Activated CD4-positive, alpha-beta memory T cell treated with anti-CD3 and anti-CD28 coated beads for 36 hours (primary cell): ENCODE results near the gene ARHGEF37. TPM values are rescaled to one million over a fixed set of nuclear protein-coding genes. Genes with fewer than 3 reads are reported as not detected.
A peak's percentile ranks its signal among the peaks of the same experiment; 100 is the strongest.

Source experiments
- CTCF ChIA-PET: fragments of 350-600 bp; sonication (Branson Sonifier 250); formaldehyde crosslinking; loops from one replicate; lab custom pipeline; 2021; ENCODE audit warnings: antibody characterized with exemption, inconsistent platforms; lab: Charles Lee
- POLR2A ChIA-PET: fragments of 350-600 bp; sonication (Branson Sonifier 250); formaldehyde crosslinking; loops from one replicate; lab custom pipeline; 2021; ENCODE audit warnings: antibody characterized with exemption; lab: Charles Lee
- DNase-seq: peaks from one replicate; pipeline ENCODE4 v3.0.0-alpha.2; 2020
- H3K27ac Mint-ChIP-seq: one replicate; pipeline ENCODE4 v1.8.0; 2021; ENCODE audit warnings: mixed read lengths
- H3K27me3 Mint-ChIP-seq: one replicate; pipeline ENCODE4 v1.8.0; 2021; ENCODE audit warnings: mixed read lengths
- H3K36me3 Mint-ChIP-seq: one replicate; pipeline ENCODE4 v1.8.0; 2021; ENCODE audit warnings: mixed read lengths
- H3K4me1 Mint-ChIP-seq: one replicate; pipeline ENCODE4 v1.8.0; 2021; ENCODE audit warnings: low read depth, mixed read lengths
- H3K4me3 Mint-ChIP-seq: one replicate; pipeline ENCODE4 v1.8.0; 2021; ENCODE audit warnings: mild to moderate bottlenecking, mixed read lengths
- H3K9me3 Mint-ChIP-seq: one replicate; pipeline ENCODE4 v1.8.0; 2021; ENCODE audit warnings: mixed read lengths
- intact Hi-C: fragments of 100-400 bp; cut with micrococcal nuclease; formaldehyde crosslinking; loops from one replicate; pipeline ENCODE4 v1.15.1; 2023
- total RNA-seq, 2 experiments: library from RNA; stranded (reverse); gene quantifications; one replicate each; pipeline ENCODE4 v1.2.3, GENCODE V29; 2021

Gene ARHGEF37
- total RNA-seq, 2 experiments from 2014 or later, result 0.69 to 0.77 TPM

GRCh38 chr5:149616727-149617285 lies 35.5 kb downstream of the ARHGEF37 start:
- no peaks in the 10 kb centered on the region for H3K9me3 Mint-ChIP-seq
- peak; percentile 48 for DNase-seq
- CTCF ChIA-PET, result interaction anchor here (1.1 to 3.1 kb wide), 4 partner anchors 41 to 232 kb away, joined by 3 to 11 read pairs (median 4); no protein-coding TSS in a partner anchor
- H3K36me3 Mint-ChIP-seq, result no peaks in the 10 kb centered on the region
- POLR2A ChIA-PET, result no interaction called here
- H3K27me3 Mint-ChIP-seq, result no peaks in the 10 kb centered on the region
- H3K27ac Mint-ChIP-seq, result no peak overlapping the region
- intact Hi-C loops, result loop anchor here (2.0 to 5.0 kb wide), 3 partner anchors 30 to 235 kb away; no protein-coding TSS in a partner anchor
- H3K4me1 Mint-ChIP-seq, result peaks cover 8% of the 10 kb centered on the region
- H3K4me3 Mint-ChIP-seq, result no peak overlapping the region

GRCh38 chr5:149617760-149618306 lies 36.5 kb downstream of the ARHGEF37 start:
- CTCF ChIA-PET, result interaction anchor here (0.6 to 3.1 kb wide), 18 partner anchors 8 to 376 kb away, joined by 3 to 11 read pairs (median 4); no protein-coding TSS in a partner anchor
- Mint-ChIP-seq H3K4me1 (peaks cover 10% of the 10 kb centered on the region), H3K36me3 (no peaks in the 10 kb centered on the region), H3K4me3 (no peak overlapping the region), H3K27me3 (no peaks in the 10 kb centered on the region), H3K9me3 (no peaks in the 10 kb centered on the region), H3K27ac (no peak overlapping the region)
- no peak for DNase-seq
- POLR2A ChIA-PET, result no interaction called here
- intact Hi-C loops, result loop anchor here (2.0 to 5.0 kb wide), 4 partner anchors 31 to 236 kb away; no protein-coding TSS in a partner anchor

GRCh38 chr5:149618581-149619248 lies 37.4 kb downstream of the ARHGEF37 start:
- no peak overlapping the region for H3K4me3 Mint-ChIP-seq
- POLR2A ChIA-PET, result no interaction called here
- H3K36me3 Mint-ChIP-seq, result no peaks in the 10 kb centered on the region
- no peaks in the 10 kb centered on the region for H3K9me3 Mint-ChIP-seq
- H3K4me1 Mint-ChIP-seq, result peaks cover 12% of the 10 kb centered on the region
- CTCF ChIA-PET, result interaction anchor here (0.6 to 3.1 kb wide), 20 partner anchors 9 to 375 kb away, joined by 3 to 11 read pairs (median 4); partner anchors contain the start of gene PCYOX1L
- H3K27me3 Mint-ChIP-seq, result no peaks in the 10 kb centered on the region
- DNase-seq, result peak; percentile 54
- intact Hi-C loops, result loop anchor here (2.0 to 5.0 kb wide), 2 partner anchors 176 to 236 kb away; no protein-coding TSS in a partner anchor
- no peak overlapping the region for H3K27ac Mint-ChIP-seq

DNA sequence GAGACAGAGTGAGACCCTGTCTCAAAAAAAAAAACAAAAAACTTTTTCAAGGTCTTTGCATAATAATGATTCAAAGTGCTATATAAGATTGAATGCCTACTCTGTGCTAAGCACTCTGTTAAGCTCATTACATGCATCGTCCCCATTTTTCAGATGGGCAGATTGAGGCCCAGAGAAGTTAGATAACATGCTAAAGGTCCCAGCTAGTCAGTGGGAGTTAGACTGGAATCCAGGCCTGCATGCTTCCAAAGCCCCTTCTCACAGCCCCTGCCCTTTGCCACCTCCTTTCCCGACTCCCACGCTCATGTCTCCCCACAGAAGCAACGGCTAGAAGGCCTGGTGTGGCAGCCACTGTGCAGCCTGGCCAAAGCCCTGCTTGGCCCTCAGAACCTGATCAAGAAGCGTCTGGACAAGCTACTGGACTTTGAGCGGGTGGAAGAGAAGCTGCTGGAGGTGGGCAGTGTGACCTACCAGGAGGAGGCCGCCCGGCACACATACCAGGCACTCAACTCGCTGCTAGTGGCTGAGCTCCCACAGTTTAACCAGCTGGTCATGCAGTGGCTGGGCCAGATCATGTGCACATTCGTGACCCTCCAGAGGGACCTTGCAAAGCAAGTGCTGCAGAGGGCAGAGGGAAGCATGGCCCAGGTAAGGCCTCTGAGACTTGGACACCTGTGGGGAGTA lies 40.3 kb downstream of the ARHGEF37 start:
- peaks cover 11% of the 10 kb centered on the region for H3K4me1 Mint-ChIP-seq
- POLR2A ChIA-PET, result no interaction called here
- no peak overlapping the region for H3K4me3 Mint-ChIP-seq
- no peak for DNase-seq
- H3K9me3 Mint-ChIP-seq, result no peaks in the 10 kb centered on the region
- H3K36me3 Mint-ChIP-seq, result no peaks in the 10 kb centered on the region
- intact Hi-C loops, result no loop called here
- CTCF ChIA-PET, result interaction anchor here (1.0 to 2.7 kb wide), 3 partner anchors 20 to 213 kb away, joined by 3 to 10 read pairs (median 4); no protein-coding TSS in a partner anchor
- no peak overlapping the region for H3K27ac Mint-ChIP-seq
- H3K27me3 Mint-ChIP-seq, result no peaks in the 10 kb centered on the region

- intact Hi-C loops, result no loop called here
- Mint-ChIP-seq H3K27ac (no peak overlapping the region), H3K4me3 (no peak overlapping the region), H3K36me3 (no peaks in the 10 kb centered on the region), H3K4me1 (peaks cover 4% of the 10 kb centered on the region), H3K9me3 (no peaks in the 10 kb centered on the region), H3K27me3 (no peaks in the 10 kb centered on the region)
- no peak for DNase-seq
- ChIA-PET CTCF (interaction anchor here (0.7 to 2.7 kb wide), 8 partner anchors 14 to 241 kb away, joined by 3 to 10 read pairs (median 4); no protein-coding TSS in a partner anchor), POLR2A (no interaction called here)
These were observed 41.2 kb downstream of the ARHGEF37 start for GRCh38 chr5:149622466-149622865.

DNA sequence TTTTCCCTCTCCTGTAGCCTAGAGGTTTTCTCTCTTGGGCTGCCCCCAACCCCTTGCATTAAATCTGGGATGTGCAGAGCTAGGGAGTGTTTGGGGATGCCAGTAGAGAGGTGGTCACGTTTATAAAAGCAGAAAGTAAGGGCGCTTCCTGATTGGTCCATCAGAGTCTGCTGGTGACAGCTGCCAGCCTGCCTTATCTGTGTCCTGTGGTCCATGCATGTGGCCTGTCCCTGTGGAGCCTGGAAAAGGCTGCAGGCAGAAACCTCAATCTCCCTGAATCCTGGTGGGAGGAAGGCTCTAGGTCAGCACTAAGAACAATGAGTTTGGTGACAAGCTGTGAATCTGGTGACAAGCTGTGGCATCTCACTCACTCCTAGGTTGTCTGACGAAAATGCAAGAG lies 42.2 kb downstream of the ARHGEF37 start:
- ChIA-PET POLR2A (no interaction called here), CTCF (interaction anchor here (0.6 to 2.7 kb wide), 5 partner anchors 44 to 465 kb away, joined by 3 to 10 read pairs (median 4); no protein-coding TSS in a partner anchor)
- Mint-ChIP-seq H3K9me3 (no peaks in the 10 kb centered on the region), H3K4me1 (peaks cover 3% of the 10 kb centered on the region), H3K27me3 (no peaks in the 10 kb centered on the region), H3K27ac (no peak overlapping the region), H3K36me3 (no peaks in the 10 kb centered on the region), H3K4me3 (no peak overlapping the region)
- DNase-seq, result no peak
- intact Hi-C loops, result no loop called here

DNA sequence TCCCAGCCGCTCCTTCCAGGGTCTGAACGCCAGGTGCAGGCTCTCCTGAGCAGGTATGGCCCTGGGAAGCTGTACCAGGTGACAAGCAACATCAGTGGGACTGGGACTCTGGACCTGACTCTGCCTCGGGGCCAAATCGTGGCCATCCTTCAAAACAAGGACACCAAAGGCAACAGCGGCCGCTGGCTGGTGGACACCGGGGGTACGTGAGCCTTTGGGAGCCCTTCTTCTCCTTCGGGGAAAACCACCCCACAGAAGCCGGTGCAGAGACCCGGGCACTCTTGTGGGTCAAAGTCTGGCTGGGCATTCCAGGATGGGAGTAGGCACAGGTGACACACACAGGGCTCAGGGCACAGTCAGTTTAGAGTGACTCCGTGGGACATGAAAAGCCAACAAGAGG lies 45.8 kb downstream of the ARHGEF37 start:
- ChIA-PET CTCF (no interaction called here), POLR2A (no interaction called here)
- Mint-ChIP-seq H3K27ac (no peak overlapping the region), H3K4me1 (peaks cover 5% of the 10 kb centered on the region), H3K27me3 (no peaks in the 10 kb centered on the region), H3K4me3 (no peak overlapping the region), H3K9me3 (no peaks in the 10 kb centered on the region), H3K36me3 (no peaks in the 10 kb centered on the region)
- DNase-seq, result no peak
- intact Hi-C loops, result no loop called here

GRCh38 chr5:149628221-149628620 lies 46.9 kb downstream of the ARHGEF37 start:
- no peaks in the 10 kb centered on the region for H3K9me3 Mint-ChIP-seq
- no peaks in the 10 kb centered on the region for H3K36me3 Mint-ChIP-seq
- no peak overlapping the region for H3K27ac Mint-ChIP-seq
- ChIA-PET POLR2A (no interaction called here), CTCF (interaction anchor here (0.6 to 1.3 kb wide), 2 partner anchors 10 to 332 kb away, joined by 3 to 4 read pairs; no protein-coding TSS in a partner anchor)
- intact Hi-C loops, result no loop called here
- H3K4me1 Mint-ChIP-seq, result peaks cover 13% of the 10 kb centered on the region
- DNase-seq, result no peak
- H3K27me3 Mint-ChIP-seq, result no peaks in the 10 kb centered on the region
- H3K4me3 Mint-ChIP-seq, result no peak overlapping the region

GRCh38 chr5:149628846-149629388 lies 47.6 kb downstream of the ARHGEF37 start:
- intact Hi-C loops, result no loop called here
- Mint-ChIP-seq H3K4me1 (peaks cover 16% of the 10 kb centered on the region), H3K36me3 (no peaks in the 10 kb centered on the region), H3K27me3 (no peaks in the 10 kb centered on the region), H3K4me3 (no peak overlapping the region), H3K9me3 (no peaks in the 10 kb centered on the region), H3K27ac (no peak overlapping the region)
- ChIA-PET POLR2A (no interaction called here), CTCF (interaction anchor here (0.6 to 1.3 kb wide), 2 partner anchors 11 to 331 kb away, joined by 3 to 4 read pairs; no protein-coding TSS in a partner anchor)
- DNase-seq, result no peak

DNA sequence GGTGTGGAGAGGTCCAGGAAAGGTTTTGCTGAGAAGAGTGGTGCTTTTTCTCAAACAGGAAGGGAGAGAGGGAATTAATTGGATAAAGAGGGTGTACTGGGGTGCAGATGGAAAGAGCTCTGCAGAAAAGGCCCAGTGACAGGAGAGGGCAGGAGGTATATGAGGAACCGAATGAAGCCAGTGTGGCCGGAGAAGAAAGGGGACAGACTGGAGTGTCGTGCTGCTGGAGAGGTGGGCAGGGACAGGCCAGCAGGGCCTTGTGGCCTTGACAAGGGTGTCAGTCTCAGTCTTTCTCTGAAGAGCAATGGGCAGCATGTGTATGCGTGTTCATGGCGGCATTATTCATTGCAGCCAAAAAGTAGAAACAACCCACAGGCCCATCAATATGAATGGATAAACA lies 48.1 kb downstream of the ARHGEF37 start:
- ChIA-PET CTCF (no interaction called here), POLR2A (no interaction called here)
- H3K27me3 Mint-ChIP-seq, result no peaks in the 10 kb centered on the region
- no peak for DNase-seq
- H3K4me3 Mint-ChIP-seq, result no peak overlapping the region
- no peaks in the 10 kb centered on the region for H3K9me3 Mint-ChIP-seq
- intact Hi-C loops, result no loop called here
- H3K4me1 Mint-ChIP-seq, result peaks cover 16% of the 10 kb centered on the region
- H3K36me3 Mint-ChIP-seq, result no peaks in the 10 kb centered on the region
- no peak overlapping the region for H3K27ac Mint-ChIP-seq

DNA sequence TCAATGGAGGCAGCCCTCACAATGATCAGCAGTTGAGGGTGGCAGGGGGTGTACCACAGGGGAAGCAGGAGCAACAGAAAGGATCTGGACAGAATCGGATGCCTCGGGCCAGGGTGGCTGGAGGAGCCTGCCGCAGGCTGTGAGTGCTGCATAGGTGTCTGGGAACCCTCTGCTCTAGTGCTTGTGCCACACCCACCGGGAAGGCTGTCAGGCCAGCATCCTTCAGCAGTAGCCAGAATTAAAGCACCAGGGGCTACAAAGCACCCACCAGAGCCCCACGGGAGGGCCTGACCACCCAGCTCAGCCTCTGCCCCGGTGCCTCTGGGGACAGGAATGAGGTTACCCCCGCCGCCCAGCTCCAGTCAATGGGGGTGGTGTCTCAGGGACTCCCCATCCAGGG lies 49.0 kb downstream of the ARHGEF37 start:
- Mint-ChIP-seq H3K27me3 (no peaks in the 10 kb centered on the region), H3K9me3 (no peaks in the 10 kb centered on the region), H3K36me3 (no peaks in the 10 kb centered on the region), H3K4me1 (peaks cover 16% of the 10 kb centered on the region), H3K27ac (no peak overlapping the region), H3K4me3 (no peak overlapping the region)
- intact Hi-C loops, result no loop called here
- DNase-seq, result no peak
- POLR2A ChIA-PET, result no interaction called here
- CTCF ChIA-PET, result interaction anchor here (16.8 kb wide), 1 partner anchor 200 kb away, joined by 239 read pairs; no protein-coding TSS in a partner anchor
